HepG2 (cell line): ENCODE results near the gene AOX1. TPM values are rescaled to one million over a fixed set of nuclear protein-coding genes. Genes with fewer than 3 reads are reported as not detected.

Experiments used
- ARHGAP35 ChIP-seq: sonication (generic); formaldehyde crosslinking; IDR thresholded peaks from 2 replicates; pipeline ENCODE4 v1.9.0; 2022; ENCODE audit warnings: mild to moderate bottlenecking, inconsistent platforms, moderate library complexity, missing genetic modification reagents, borderline replicate concordance
- ATF2 ChIP-seq: sonication (generic); formaldehyde crosslinking; IDR thresholded peaks from 2 replicates; pipeline ENCODE4 v1.4.0; 2020; ENCODE audit warnings: missing genetic modification reagents
- CREB1 ChIP-seq, 2 experiments: fragments of 450-650 bp in 1 of 2; IDR thresholded peaks; 2 replicates each; pipeline ENCODE4 v1.6.1; 2016 to 2017; ENCODE audit warnings: control low read depth in 1 of 2, mild to moderate bottlenecking in 1 of 2, missing compliant biosample characterization in 1 of 2, missing genetic modification characterization in 1 of 2
- KLF12 ChIP-seq: sonication (generic); formaldehyde crosslinking; IDR thresholded peaks from 2 replicates; pipeline ENCODE4 v1.4.0; 2020; ENCODE audit warnings: missing genetic modification reagents, borderline replicate concordance
- KMT2B ChIP-seq: IDR thresholded peaks from 2 replicates; pipeline ENCODE4 v1.6.1; 2016; ENCODE audit warnings: missing genetic modification reagents, missing compliant biosample characterization
- MTA1 ChIP-seq: sonication (generic); formaldehyde crosslinking; IDR thresholded peaks from 2 replicates; pipeline ENCODE4 v1.4.0; 2020; ENCODE audit warnings: missing genetic modification reagents, mild to moderate bottlenecking, borderline replicate concordance
- RXRB ChIP-seq: IDR thresholded peaks from 2 replicates; pipeline ENCODE4 v1.6.1; 2016; ENCODE audit warnings: borderline replicate concordance, missing genetic modification reagents, missing compliant biosample characterization
- SAFB2 ChIP-seq: sonication (generic); formaldehyde crosslinking; IDR thresholded peaks from 2 replicates; pipeline ENCODE4 v1.5.1; 2020; ENCODE audit warnings: missing genetic modification reagents, low read depth, mild to moderate bottlenecking, borderline replicate concordance
- SCMH1 ChIP-seq: sonication (generic); formaldehyde crosslinking; IDR thresholded peaks from 2 replicates; pipeline ENCODE4 v1.9.0; 2021; ENCODE audit warnings: missing genetic modification reagents, mild to moderate bottlenecking, borderline replicate concordance
- SOX5 ChIP-seq: IDR thresholded peaks from 2 replicates; pipeline ENCODE4 v1.6.1; 2016; ENCODE audit warnings: borderline replicate concordance
- TEF ChIP-seq: sonication (generic); formaldehyde crosslinking; IDR thresholded peaks from 2 replicates; pipeline ENCODE4 v1.5.0; 2020; ENCODE audit warnings: missing genetic modification reagents
- XBP1 ChIP-seq: sonication (generic); formaldehyde crosslinking; IDR thresholded peaks from 2 replicates; pipeline ENCODE4 v1.5.0; 2020; ENCODE audit warnings: missing genetic modification reagents
- ZBTB26 ChIP-seq: IDR thresholded peaks from 2 replicates; pipeline ENCODE4 v1.6.1; 2016; ENCODE audit warnings: missing compliant biosample characterization, missing genetic modification reagents, borderline replicate concordance
- ZBTB42 ChIP-seq: sonication (generic); formaldehyde crosslinking; IDR thresholded peaks from 2 replicates; pipeline ENCODE4 v1.5.0; 2020; ENCODE audit warnings: mild to moderate bottlenecking, missing genetic modification reagents
- ZNF18 ChIP-seq: sonication (generic); formaldehyde crosslinking; IDR thresholded peaks from 2 replicates; pipeline ENCODE4 v1.8.0; 2022; ENCODE audit warnings: mild to moderate bottlenecking, missing genetic modification reagents; ENCODE audit not compliant: insufficient replicate concordance
- ZNF382 ChIP-seq: sonication (generic); formaldehyde crosslinking; IDR thresholded peaks from 2 replicates; pipeline ENCODE4 v1.5.0; 2020; ENCODE audit warnings: missing genetic modification reagents, mild to moderate bottlenecking, borderline replicate concordance
- ZNF570 ChIP-seq: sonication (generic); formaldehyde crosslinking; IDR thresholded peaks from 2 replicates; pipeline ENCODE4 v1.4.0; 2020; ENCODE audit warnings: mild to moderate bottlenecking, missing genetic modification reagents, borderline replicate concordance
- polyA plus RNA-seq, 8 experiments: library from polyadenylated mRNA; depleted of rRNA in 3 of 8; stranded (reverse) in 7 of 8; unstranded in 1 of 8; fragments of >200 nt; fragmentation: Illumina TruSeq in 4 of 8; extraction: Trizol in 4 of 8; gene quantifications; 2 replicates each; pipeline versions ENCODE4 v1.2.1 to v1.2.3, GENCODE V29; 2011 to 2016; ENCODE audit warnings: low read depth in 4 of 8, missing spikeins in 1 of 8, mixed read lengths in 1 of 8; ENCODE audit not compliant: insufficient read depth in 1 of 8
- total RNA-seq, 5 experiments: library from RNA; depleted of rRNA; stranded (reverse); fragments of >200 nt; fragmentation: Illumina TruSeq; extraction: Trizol; gene quantifications; 2 replicates each; pipeline ENCODE4 v1.2.3, GENCODE V29; 2016; ENCODE audit warnings: low read depth in 1 of 5
- TF ChIP-seq, protein P1 (sequence below): fragments of 450-650 bp; IDR thresholded peaks from 2 replicates; pipeline ENCODE4 v1.6.1; 2016
- TF ChIP-seq, protein P2 (sequence below): IDR thresholded peaks from 2 replicates; pipeline ENCODE4 v1.6.1; 2012; ENCODE audit warnings: inconsistent platforms
- TF ChIP-seq, protein P3 (sequence below): IDR thresholded peaks from 2 replicates; pipeline ENCODE4 v1.6.1; 2016; ENCODE audit warnings: mild to moderate bottlenecking

The AOX1 gene
- total and polyA plus RNA-seq, 2 of the 13 experiments (the other 11 are each of a cell fraction or from before 2014, with no cell fraction given), result 9.2 to 18.0 TPM

DNA sequence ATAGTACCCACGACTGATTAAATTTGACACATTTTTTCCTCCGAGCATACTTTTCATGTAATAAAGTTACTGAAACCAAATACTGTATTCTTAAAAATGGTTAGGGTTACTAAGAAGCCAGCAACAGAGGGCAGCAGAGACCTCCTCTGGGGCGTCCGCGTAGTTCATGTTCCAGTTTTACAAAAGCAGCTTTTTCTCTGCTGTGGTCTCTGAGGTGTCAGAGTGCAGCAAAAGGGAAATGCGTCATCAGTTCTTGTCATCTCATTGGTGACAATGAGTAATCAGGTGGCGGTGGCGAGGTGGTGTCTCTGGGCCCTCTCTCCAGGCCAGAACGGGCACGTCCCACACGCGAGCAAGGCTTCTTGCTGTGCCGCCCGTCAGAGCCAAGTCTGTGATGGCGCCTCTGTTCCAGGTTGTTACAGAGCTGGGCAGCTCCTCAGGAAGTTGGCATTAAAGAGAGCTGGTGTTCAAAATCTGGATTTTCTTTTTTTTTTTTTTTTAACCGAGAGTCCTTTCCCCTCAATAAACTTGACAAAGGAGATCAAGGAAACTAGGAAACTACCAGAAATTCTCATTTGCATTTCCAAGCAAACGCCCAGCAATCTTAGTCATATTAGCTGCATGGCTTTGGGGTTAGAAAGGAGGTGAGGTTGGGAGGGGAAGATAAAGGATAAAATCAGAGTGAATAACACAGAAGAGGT is 127.3 kb downstream of the AOX1 start (continued):
- TF ChIP-seq ATF2 (peak; percentile 37; the same call in 1 of the 2 replicates), KLF12 (no peak), SAFB2 (CRISPR knock-in tag) (no peak; the same call in 1 of the 2 replicates), ZNF570 (CRISPR knock-in tag) (no peak), TEF (no peak), CREB1 (IDR thresholded peaks at IDR 0.05) (peak; percentile 95), CREB1 (CRISPR knock-in tag; IDR thresholded peaks at IDR 0.05) (peak; percentile 97), MTA1 (CRISPR knock-in tag) (no peak; the same call in 1 of the 2 replicates), SOX5 (CRISPR knock-in tag) (peak; percentile 84), ZNF18 (CRISPR knock-in tag) (peak; percentile 40), ZNF382 (CRISPR knock-in tag) (no peak), ARHGAP35 (no peak), XBP1 (CRISPR knock-in tag) (no peak; the same call in 1 of the 2 replicates), ZBTB26 (CRISPR knock-in tag) (peak; percentile 76; the same call in 1 of the 2 replicates), SCMH1 (CRISPR knock-in tag) (no peak), RXRB (CRISPR knock-in tag) (peak; percentile 74), ZBTB42 (CRISPR knock-in tag) (0 out of 2 replicates have a peak, but pooled peaks have one; percentile 28), KMT2B (CRISPR knock-in tag) (peak; percentile 85)
- TF ChIP-seq, protein P1, sequence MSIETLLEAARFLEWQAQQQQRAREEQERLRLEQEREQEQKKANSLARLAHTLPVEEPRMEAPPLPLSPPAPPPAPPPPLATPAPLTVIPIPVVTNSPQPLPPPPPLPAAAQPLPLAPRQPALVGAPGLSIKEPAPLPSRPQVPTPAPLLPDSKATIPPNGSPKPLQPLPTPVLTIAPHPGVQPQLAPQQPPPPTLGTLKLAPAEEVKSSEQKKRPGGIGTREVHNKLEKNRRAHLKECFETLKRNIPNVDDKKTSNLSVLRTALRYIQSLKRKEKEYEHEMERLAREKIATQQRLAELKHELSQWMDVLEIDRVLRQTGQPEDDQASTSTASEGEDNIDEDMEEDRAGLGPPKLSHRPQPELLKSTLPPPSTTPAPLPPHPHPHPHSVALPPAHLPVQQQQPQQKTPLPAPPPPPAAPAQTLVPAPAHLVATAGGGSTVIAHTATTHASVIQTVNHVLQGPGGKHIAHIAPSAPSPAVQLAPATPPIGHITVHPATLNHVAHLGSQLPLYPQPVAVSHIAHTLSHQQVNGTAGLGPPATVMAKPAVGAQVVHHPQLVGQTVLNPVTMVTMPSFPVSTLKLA, result no peak
- TF ChIP-seq, protein P2, sequence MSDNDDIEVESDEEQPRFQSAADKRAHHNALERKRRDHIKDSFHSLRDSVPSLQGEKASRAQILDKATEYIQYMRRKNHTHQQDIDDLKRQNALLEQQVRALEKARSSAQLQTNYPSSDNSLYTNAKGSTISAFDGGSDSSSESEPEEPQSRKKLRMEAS, result peak; percentile 96
- TF ChIP-seq, protein P3, sequence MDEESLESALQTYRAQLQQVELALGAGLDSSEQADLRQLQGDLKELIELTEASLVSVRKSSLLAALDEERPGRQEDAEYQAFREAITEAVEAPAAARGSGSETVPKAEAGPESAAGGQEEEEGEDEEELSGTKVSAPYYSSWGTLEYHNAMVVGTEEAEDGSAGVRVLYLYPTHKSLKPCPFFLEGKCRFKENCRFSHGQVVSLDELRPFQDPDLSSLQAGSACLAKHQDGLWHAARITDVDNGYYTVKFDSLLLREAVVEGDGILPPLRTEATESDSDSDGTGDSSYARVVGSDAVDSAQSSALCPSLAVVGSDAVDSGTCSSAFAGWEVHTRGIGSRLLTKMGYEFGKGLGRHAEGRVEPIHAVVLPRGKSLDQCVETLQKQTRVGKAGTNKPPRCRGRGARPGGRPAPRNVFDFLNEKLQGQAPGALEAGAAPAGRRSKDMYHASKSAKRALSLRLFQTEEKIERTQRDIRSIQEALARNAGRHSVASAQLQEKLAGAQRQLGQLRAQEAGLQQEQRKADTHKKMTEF (CRISPR knock-in tag), result peak; percentile 90
